ENCODE data around the gene PVRIG. TPM values are rescaled to one million over a fixed set of nuclear protein-coding genes. Genes with fewer than 3 reads are reported as not detected.

PVRIG gene
- total RNA-seq = not detected in 2 replicates

GRCh38 chr7:100219801-100220585 is at the start of gene PVRIG:
PVRIG (plus strand) TSS chr7:100219949; CDS start chr7:100219971, 22 bp downstream.

GRCh38 chr7:100177045-100178001 is 42.4 kb upstream of the PVRIG start, which contains the start of the genes GPC2 and STAG3:
GPC2 (minus strand) TSS chr7:100177381; CDS start chr7:100177199, 182 bp downstream.
STAG3 (plus strand) TSS chr7:100177918; CDS start chr7:100180557, 2,639 bp downstream.

Other genes starting within 250 kb of the PVRIG start
- not detected in 2 replicates for gene AZGP1, start 243.9 kb upstream of the PVRIG start, total RNA-seq
- gene ZKSCAN1, start 204.4 kb upstream of the PVRIG start, total RNA-seq = 17.1 and 20.3 TPM in 2 replicates
- gene ZSCAN21, start 170.2 kb upstream of the PVRIG start, total RNA-seq = 7.2 and 10.5 TPM in 2 replicates
- gene ZNF3, start 138.2 kb upstream of the PVRIG start, total RNA-seq = 12.5 and 17.8 TPM in 2 replicates
- 45.8 and 57.2 TPM in 2 replicates for gene COPS6, start 131.0 kb upstream of the PVRIG start, total RNA-seq
- gene MCM7, start 118.6 kb upstream of the PVRIG start, total RNA-seq = 26.2 and 34.8 TPM in 2 replicates
- gene AP4M1, start 118.3 kb upstream of the PVRIG start, total RNA-seq = 11.7 and 23.0 TPM in 2 replicates
- 51.4 and 58.5 TPM in 2 replicates for gene TAF6, start 100.6 kb upstream of the PVRIG start, total RNA-seq
- 22.0 and 22.9 TPM in 2 replicates for gene CNPY4, start 100.3 kb upstream of the PVRIG start, total RNA-seq
- gene MBLAC1, start 93.0 kb upstream of the PVRIG start, total RNA-seq = 3.4 and 5.4 TPM in 2 replicates
- 136 and 155 TPM in 2 replicates for gene LAMTOR4, start 71.0 kb upstream of the PVRIG start, total RNA-seq
- gene TRAPPC14, start 61.2 kb upstream of the PVRIG start, total RNA-seq = 7.3 and 10.5 TPM in 2 replicates
- 3.8 and 4.5 TPM in 2 replicates for gene GAL3ST4, start 51.3 kb upstream of the PVRIG start, total RNA-seq
- gene GPC2, start 42.6 kb upstream of the PVRIG start, total RNA-seq = 5.6 TPM in 1 of 2 replicates, not detected in the other
- 0.16 and 1.8 TPM in 2 replicates for gene STAG3, start 42.0 kb upstream of the PVRIG start, total RNA-seq
- not detected in 2 replicates for gene SPDYE3, start 87.8 kb downstream of the PVRIG start, total RNA-seq
- 13.5 and 19.0 TPM in 2 replicates for gene PILRB, start 138.2 kb downstream of the PVRIG start, total RNA-seq
- 0.32 and 1.1 TPM in 2 replicates for gene PILRA, start 153.5 kb downstream of the PVRIG start, total RNA-seq
- 0.72 and 0.81 TPM in 2 replicates for gene ZCWPW1, start 208.8 kb downstream of the PVRIG start, total RNA-seq
- gene MEPCE, start 209.9 kb downstream of the PVRIG start, total RNA-seq = 30.8 and 32.3 TPM in 2 replicates
- 8.3 and 16.2 TPM in 2 replicates for gene PPP1R35, start 216.5 kb downstream of the PVRIG start, total RNA-seq
- 1.5 TPM in 1 of 2 replicates, not detected in the other for gene SPACDR, start 244.3 kb downstream of the PVRIG start, total RNA-seq